ENCODE results near the gene TOLLIP.
"Not testable (repeated sequence)": the region's sequence is repeated elsewhere in the genome, so short reads cannot be mapped to it uniquely, and the experiment has no call there.

The TOLLIP gene

GRCh38 chr11:1309498-1310317, at the start of gene TOLLIP:
TOLLIP (minus strand) TSS chr11:1309632; CDS start chr11:1309498, 134 bp downstream.
- in situ Hi-C loops (cut with HindIII; ENCODE audit: low sequenced_read_pairs): no loop called here

- in situ Hi-C loops (cut with HindIII; ENCODE audit: low sequenced_read_pairs): not testable (repeated sequence)
These were observed 49.5 kb upstream of the TOLLIP start for GRCh38 chr11:1358931-1359330.

GRCh38 chr11:1358286-1358685, 48.9 kb upstream of the TOLLIP start:
- in situ Hi-C loops (cut with HindIII; ENCODE audit: low sequenced_read_pairs): no loop called here

- in situ Hi-C loops (cut with HindIII; ENCODE audit: low sequenced_read_pairs): no loop called here
These were observed 47.1 kb upstream of the TOLLIP start for GRCh38 chr11:1356478-1356960.

- in situ Hi-C loops (cut with HindIII; ENCODE audit: low sequenced_read_pairs): no loop called here
These were observed 46.6 kb upstream of the TOLLIP start for GRCh38 chr11:1356007-1356435.

- in situ Hi-C loops (cut with HindIII; ENCODE audit: low sequenced_read_pairs): no loop called here
These were observed 44.9 kb upstream of the TOLLIP start for GRCh38 chr11:1354125-1354938.

- in situ Hi-C loops (cut with HindIII; ENCODE audit: low sequenced_read_pairs): no loop called here
These were observed 44.1 kb upstream of the TOLLIP start for GRCh38 chr11:1353383-1354124.

GRCh38 chr11:1352696-1353382, 43.4 kb upstream of the TOLLIP start:
- in situ Hi-C loops (cut with HindIII; ENCODE audit: low sequenced_read_pairs): no loop called here

GRCh38 chr11:1351278-1351937, 42.0 kb upstream of the TOLLIP start:
- in situ Hi-C loops (cut with HindIII; ENCODE audit: low sequenced_read_pairs): no loop called here

GRCh38 chr11:1350086-1350725, 40.8 kb upstream of the TOLLIP start:
- in situ Hi-C loops (cut with HindIII; ENCODE audit: low sequenced_read_pairs): no loop called here

GRCh38 chr11:1349327-1350041, 40.1 kb upstream of the TOLLIP start:
- in situ Hi-C loops (cut with HindIII; ENCODE audit: low sequenced_read_pairs): no loop called here

GRCh38 chr11:1348796-1349326, 39.4 kb upstream of the TOLLIP start:
- in situ Hi-C loops (cut with HindIII; ENCODE audit: low sequenced_read_pairs): no loop called here

GRCh38 chr11:1348146-1348795, 38.8 kb upstream of the TOLLIP start:
- in situ Hi-C loops (cut with HindIII; ENCODE audit: low sequenced_read_pairs): no loop called here

- in situ Hi-C loops (cut with HindIII; ENCODE audit: low sequenced_read_pairs): not testable (repeated sequence)
These were observed 38.1 kb upstream of the TOLLIP start for GRCh38 chr11:1347411-1347999.

GRCh38 chr11:1346669-1347390, 37.4 kb upstream of the TOLLIP start:
- in situ Hi-C loops (cut with HindIII; ENCODE audit: low sequenced_read_pairs): no loop called here

- in situ Hi-C loops (cut with HindIII; ENCODE audit: low sequenced_read_pairs): no loop called here
These were observed 36.5 kb upstream of the TOLLIP start for GRCh38 chr11:1345737-1346513.
